Upper lobe of right lung (tissue), 1 donor: ENCODE data around the gene MOXD1. TPM values are rescaled to one million over a fixed set of nuclear protein-coding genes. Genes with fewer than 3 reads are reported as not detected.

Experiments used
- ATAC-seq: fragments of 200-7000 bp; cut with Tn5 transposase; one replicate; pipeline ENCODE4 v1.9.1; 2020; ENCODE audit warnings: mild to moderate bottlenecking, moderate library complexity
- DNase-seq: peaks from one replicate; pipeline ENCODE4 v3.0.0-alpha.2; 2020
- H3K27ac ChIP-seq: fragments of 200-600 bp; one replicate; pipeline ENCODE4 v1.8.0; 2022
- H3K27me3 ChIP-seq: fragments of 200-600 bp; one replicate; pipeline ENCODE4 v1.8.0; 2022; ENCODE audit warnings: mild to moderate bottlenecking
- H3K36me3 ChIP-seq: fragments of 200-600 bp; one replicate; pipeline ENCODE4 v1.8.0; 2022
- H3K4me1 ChIP-seq: fragments of 200-600 bp; one replicate; pipeline ENCODE4 v1.8.0; 2022
- H3K4me3 ChIP-seq: fragments of 200-600 bp; one replicate; pipeline ENCODE4 v1.8.0; 2022; ENCODE audit warnings: mild to moderate bottlenecking
- H3K9me3 ChIP-seq: fragments of 200-600 bp; one replicate; pipeline ENCODE4 v1.8.0; 2022
- intact Hi-C: fragments of 100-400 bp; cut with DNase I; formaldehyde crosslinking; loops from one replicate; pipeline ENCODE4 v1.11.0; 2022
- total RNA-seq: library from RNA; stranded (reverse); fragmentation: NEBNext Ultra II Directional; extraction: Animal tissue kit (Norgen Biotek cat#: 25700); gene quantifications from one replicate; pipeline ENCODE4 v1.2.1, GENCODE V29; 2021
- TF ChIP-seq, protein P1 (sequence below): fragments of 200-600 bp; IDR thresholded peaks from one replicate; pipeline ENCODE4 v1.8.0; 2022; ENCODE audit warnings: antibody characterized with exemption
- donor health status: DM: no; HTN: yes; CAD: no; lungs with severe emphysema.

MOXD1 gene
- total RNA-seq, 1 donor from 2014 or later: 24.0 TPM

DNA sequence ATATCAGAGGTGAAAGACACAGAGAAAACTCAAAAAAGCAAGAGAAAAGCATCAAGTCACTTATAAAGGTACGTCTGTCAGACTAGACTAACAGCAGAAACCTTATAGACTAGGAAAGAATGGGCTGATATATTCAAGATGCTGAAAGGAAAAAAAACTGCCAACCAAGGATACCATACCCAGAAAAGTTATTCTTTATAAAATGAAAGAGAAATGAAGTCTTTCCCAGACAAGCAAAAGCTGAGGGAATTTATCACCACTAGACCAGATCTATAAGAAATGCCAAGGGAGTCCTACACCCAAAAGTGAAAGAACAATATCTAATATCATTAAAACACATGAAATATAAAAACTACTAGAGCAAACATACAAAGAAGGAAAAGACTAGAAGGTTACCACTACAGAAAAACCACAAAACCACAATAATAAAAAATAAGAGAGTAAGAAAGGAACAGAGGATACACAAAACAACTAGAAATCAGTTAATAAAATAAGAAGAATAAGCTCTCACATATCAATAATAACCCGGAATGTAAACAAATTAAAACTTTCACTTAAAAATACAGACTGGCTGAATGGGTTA, 6.2 kb downstream of the MOXD1 start:
- Histone ChIP-seq H3K4me3 (no peak overlapping the region), H3K9me3 (peaks cover 12% of the 10 kb centered on the region), H3K36me3 (no peaks in the 10 kb centered on the region), H3K27ac (no peak overlapping the region), H3K4me1 (no peaks in the 10 kb centered on the region), H3K27me3 (peaks cover 6% of the 10 kb centered on the region)
- DNase-seq: no peak
- TF ChIP-seq, protein P1, sequence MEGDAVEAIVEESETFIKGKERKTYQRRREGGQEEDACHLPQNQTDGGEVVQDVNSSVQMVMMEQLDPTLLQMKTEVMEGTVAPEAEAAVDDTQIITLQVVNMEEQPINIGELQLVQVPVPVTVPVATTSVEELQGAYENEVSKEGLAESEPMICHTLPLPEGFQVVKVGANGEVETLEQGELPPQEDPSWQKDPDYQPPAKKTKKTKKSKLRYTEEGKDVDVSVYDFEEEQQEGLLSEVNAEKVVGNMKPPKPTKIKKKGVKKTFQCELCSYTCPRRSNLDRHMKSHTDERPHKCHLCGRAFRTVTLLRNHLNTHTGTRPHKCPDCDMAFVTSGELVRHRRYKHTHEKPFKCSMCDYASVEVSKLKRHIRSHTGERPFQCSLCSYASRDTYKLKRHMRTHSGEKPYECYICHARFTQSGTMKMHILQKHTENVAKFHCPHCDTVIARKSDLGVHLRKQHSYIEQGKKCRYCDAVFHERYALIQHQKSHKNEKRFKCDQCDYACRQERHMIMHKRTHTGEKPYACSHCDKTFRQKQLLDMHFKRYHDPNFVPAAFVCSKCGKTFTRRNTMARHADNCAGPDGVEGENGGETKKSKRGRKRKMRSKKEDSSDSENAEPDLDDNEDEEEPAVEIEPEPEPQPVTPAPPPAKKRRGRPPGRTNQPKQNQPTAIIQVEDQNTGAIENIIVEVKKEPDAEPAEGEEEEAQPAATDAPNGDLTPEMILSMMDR: no peak
- no peak for ATAC-seq
- intact Hi-C loops: no loop called here

DNA sequence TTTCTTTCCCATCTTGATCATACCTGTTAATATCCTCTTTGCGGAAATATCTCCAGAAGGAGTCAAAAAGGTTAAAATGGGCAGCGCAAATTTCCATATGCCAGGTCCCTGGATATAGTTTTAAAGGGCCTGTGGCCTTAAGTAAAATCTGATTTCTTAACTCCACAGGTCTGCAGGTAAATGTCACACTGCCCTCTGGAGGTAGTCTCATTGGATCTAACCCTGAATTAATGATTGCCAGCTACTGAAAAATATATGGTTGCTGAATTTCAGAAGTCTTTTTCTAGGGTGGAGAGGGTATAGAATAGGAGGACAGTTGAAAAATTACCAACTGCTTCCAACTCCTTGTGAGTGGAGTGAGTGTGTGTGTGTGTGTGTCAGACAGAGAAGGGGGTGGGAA, 8.5 kb downstream of the MOXD1 start:
- peak overlapping the region; percentile 26 for H3K27ac ChIP-seq
- H3K36me3 ChIP-seq: no peaks in the 10 kb centered on the region
- intact Hi-C loops: no loop called here
- peaks cover 12% of the 10 kb centered on the region for H3K9me3 ChIP-seq
- no peak overlapping the region for H3K4me3 ChIP-seq
- H3K4me1 ChIP-seq: no peaks in the 10 kb centered on the region
- DNase-seq (no peak), ATAC-seq (no peak)
- H3K27me3 ChIP-seq: no peaks in the 10 kb centered on the region
- TF ChIP-seq, protein P1: no peak

DNA sequence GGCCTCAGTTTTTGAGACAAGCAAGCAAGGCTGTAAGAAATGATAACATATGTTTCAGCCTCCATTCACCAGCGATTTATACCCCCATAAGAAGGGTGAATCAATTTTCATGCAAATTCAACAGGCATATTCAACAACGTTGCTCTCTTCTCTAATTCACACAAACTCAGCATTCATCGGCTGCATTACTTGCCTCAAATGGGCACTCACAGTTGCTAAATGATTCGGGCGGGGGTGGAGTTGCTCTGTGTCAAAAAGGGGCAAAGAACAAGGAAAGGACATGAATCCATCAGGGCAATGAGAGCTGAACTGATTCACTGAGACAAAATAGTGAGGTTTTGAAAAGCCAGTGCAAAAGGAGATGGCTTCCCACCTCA, 9.0 kb downstream of the MOXD1 start:
- no peak for ATAC-seq
- no peaks in the 10 kb centered on the region for H3K36me3 ChIP-seq
- no peak overlapping the region for H3K4me3 ChIP-seq
- intact Hi-C loops: no loop called here
- peaks cover 12% of the 10 kb centered on the region for H3K9me3 ChIP-seq
- DNase-seq: no peak
- peak overlapping the region; percentile 26 for H3K27ac ChIP-seq
- TF ChIP-seq, protein P1: no peak
- H3K27me3 ChIP-seq: no peaks in the 10 kb centered on the region
- no peaks in the 10 kb centered on the region for H3K4me1 ChIP-seq

DNA sequence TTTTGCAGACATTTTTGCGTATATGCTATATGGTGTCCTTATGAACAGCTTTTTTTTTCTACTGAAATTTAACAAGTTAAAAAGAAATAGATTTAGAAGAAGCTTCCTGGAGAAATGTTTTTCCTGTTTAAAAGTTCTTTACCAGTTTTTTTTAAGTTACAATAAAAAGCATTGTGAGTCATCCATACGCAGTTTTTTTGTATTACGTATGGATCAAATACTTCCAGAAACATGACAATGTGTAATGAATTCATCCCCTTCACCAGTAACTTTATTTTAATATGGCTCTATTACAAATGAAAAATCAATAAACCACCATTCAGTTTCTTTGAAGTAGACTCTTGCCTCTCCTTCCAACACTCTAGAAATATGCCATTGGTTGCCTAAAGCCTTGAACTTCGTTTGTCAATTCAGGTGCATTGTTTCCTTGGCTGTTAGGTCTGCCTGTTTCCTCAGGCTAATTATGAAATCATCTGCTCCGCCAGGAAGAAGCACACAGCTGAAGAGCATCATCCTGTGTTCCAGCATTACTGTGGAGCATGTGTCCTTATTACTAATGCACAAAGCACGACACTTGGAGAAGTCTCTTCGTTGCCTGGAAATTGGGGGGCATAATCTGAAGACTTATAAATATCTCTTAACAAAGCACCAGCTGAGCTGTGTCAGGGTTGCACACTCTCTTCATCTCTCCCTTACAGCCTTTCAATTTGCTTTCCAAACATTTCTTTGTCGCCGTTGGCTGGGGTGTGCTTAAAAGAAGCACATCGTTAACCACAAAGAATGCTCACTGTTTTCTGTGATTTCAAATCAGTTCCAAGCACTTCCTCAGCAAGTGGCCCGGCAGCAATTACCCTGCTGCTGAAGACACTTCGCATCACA, 9.6 kb downstream of the MOXD1 start:
- peaks cover 12% of the 10 kb centered on the region for H3K9me3 ChIP-seq
- no peak overlapping the region for H3K4me3 ChIP-seq
- no peaks in the 10 kb centered on the region for H3K27me3 ChIP-seq
- no peaks in the 10 kb centered on the region for H3K36me3 ChIP-seq
- ATAC-seq (peak; percentile 72), DNase-seq (no peak)
- intact Hi-C loops: no loop called here
- TF ChIP-seq, protein P1: no peak
- H3K27ac ChIP-seq: no peak overlapping the region
- H3K4me1 ChIP-seq: no peaks in the 10 kb centered on the region

DNA sequence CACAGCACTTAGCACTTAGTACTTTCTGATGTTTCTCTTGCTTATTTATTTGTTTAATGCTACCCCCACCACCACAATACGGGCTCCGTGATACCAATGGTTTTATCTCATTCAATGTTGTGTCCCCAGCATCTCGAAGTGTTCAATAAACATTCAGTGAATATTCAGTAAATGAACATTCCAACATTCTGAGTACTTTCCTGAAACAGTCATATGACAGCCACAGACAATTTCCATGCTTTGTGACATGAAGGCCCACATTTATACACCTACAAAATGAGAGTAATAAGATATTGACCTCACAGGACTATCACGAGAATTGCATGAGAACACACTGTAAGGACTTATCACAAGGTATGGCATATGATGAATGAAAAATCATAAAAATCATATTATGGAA, 10.8 kb downstream of the MOXD1 start:
- no peak overlapping the region for H3K27ac ChIP-seq
- TF ChIP-seq, protein P1: no peak
- intact Hi-C loops: no loop called here
- H3K9me3 ChIP-seq: peaks cover 12% of the 10 kb centered on the region
- no peak overlapping the region for H3K4me3 ChIP-seq
- no peaks in the 10 kb centered on the region for H3K4me1 ChIP-seq
- H3K36me3 ChIP-seq: no peaks in the 10 kb centered on the region
- ATAC-seq (no peak), DNase-seq (no peak)
- no peaks in the 10 kb centered on the region for H3K27me3 ChIP-seq
